Pericardium fibroblast (primary cell): ENCODE measurements around the gene KLHL29. TPM values are rescaled to one million over a fixed set of nuclear protein-coding genes. Genes with fewer than 3 reads are reported as not detected.

ENCODE experiments used
- total RNA-seq: library from RNA; depleted of rRNA; stranded (reverse); fragments of >200 nt; gene quantifications from 2 replicates; pipeline ENCODE4 v1.2.3, GENCODE V29; 2015

Gene KLHL29
- 9.7 and 12.7 TPM in 2 replicates for total RNA-seq

DNA sequence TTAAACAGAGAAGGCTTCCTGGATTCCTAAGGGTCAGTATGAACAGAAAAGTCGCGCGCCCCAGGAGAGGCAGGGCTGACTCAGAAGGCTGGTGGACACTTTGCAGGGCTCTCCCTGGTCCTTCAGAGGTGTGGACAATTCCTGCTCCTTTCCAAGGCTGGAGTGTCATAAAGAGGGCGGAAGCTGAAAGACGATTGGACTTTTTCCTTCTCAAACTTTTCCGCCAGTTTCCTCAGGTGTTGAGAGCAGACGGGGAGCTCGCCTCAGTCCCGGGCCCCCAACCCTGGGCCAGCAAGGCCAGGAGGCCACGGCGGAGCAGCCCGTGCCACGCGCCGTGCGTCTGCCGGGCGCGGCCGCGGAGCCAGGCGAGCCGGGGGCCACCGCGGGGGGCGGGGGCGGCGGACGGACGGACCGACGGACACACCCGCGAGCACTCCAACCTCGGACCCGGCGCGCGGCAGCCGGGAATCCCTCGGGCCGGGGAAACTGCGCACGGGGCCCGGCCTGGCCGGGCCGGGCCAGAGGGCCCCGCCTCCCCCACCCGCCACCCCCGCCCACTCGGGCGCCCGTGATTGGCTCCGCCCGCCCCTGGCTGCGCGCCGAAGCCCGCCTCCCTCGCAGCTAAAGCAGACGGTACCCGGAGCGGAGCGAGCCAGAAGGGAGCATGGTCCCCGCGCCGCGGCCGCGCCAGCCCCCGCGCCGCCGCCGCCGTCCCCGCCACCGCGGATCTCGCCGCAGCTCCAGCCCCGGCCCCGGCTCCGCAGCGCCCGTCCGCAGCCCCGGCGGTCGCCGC, at the start of gene KLHL29:
Gene KLHL29 (plus strand): TSS at position 629 of the 793 bp plus-strand sequence. CDS start 177,018 bp downstream, outside the sequence.

